ENCODE measurements around the gene ZNF333. TPM values are rescaled to one million over a fixed set of nuclear protein-coding genes. Genes with fewer than 3 reads are reported as not detected.

ZNF333 gene
- total RNA-seq, 2 donors from 2014 or later = 14.2 to 18.2 TPM

DNA sequence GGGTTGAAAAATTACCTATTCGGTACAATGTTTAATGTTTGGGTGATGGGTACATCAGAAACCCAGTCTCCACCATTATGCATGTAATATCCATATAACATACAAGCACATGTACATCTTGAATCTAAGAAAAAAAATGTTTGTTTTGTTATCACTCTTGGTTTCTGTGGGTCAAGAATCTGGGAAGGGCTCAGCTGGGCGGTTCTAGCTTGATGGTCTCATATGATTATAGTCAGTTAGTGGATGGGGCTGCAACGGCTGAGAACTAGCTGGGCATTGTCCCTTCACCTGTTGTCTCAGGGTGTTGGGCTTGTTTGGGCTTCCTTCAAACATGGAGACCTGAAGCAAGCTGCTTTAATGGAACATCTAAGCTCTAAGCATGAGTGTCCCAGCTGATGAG lies 19.9 kb upstream of the ZNF333 start:
- intact Hi-C loops (cut with DNase I) = no loop called here
- no peak for ATAC-seq
- WGBS, 2 donors = 48 to 50% methylated on average over 3 of the region's 3 CpGs

GRCh38 chr19:14670408-14670807 lies 19.4 kb upstream of the ZNF333 start:
- ATAC-seq (no peak), DNase-seq (no peak)
- WGBS, 2 donors = 30 to 52% methylated on average over 2 of the region's 2 CpGs
- intact Hi-C loops (cut with DNase I) = no loop called here
- Histone ChIP-seq H3K36me3 (replicated peaks in 1 of 2; ENCODE audit: insufficient read depth in 1 of 2, low read depth in 2 of 2) (no peaks in the 10 kb centered on the region), H3K27me3 (no peaks in the 10 kb centered on the region), H3K4me3 (no peak overlapping the region), H3K27ac (no peak overlapping the region), H3K9me3 (no peaks in the 10 kb centered on the region), H3K4me1 (no peaks in the 10 kb centered on the region)
- no peak for TF ChIP-seq POLR2A (IDR thresholded peaks at IDR 0.05)
- no peak for TF ChIP-seq CTCF (IDR thresholded peaks at IDR 0.05)

More for the DNA sequence above, 19.9 kb upstream of the ZNF333 start:
- Histone ChIP-seq H3K27me3 (no peaks in the 10 kb centered on the region), H3K4me1 (no peaks in the 10 kb centered on the region), H3K27ac (no peak overlapping the region), H3K36me3 (replicated peaks in 1 of 2; ENCODE audit: insufficient read depth in 1 of 2, low read depth in 2 of 2) (no peaks in the 10 kb centered on the region), H3K9me3 (no peaks in the 10 kb centered on the region), H3K4me3 (no peak overlapping the region)
- DNase-seq = no peak
- TF ChIP-seq POLR2A (IDR thresholded peaks at IDR 0.05) (no peak), CTCF (IDR thresholded peaks at IDR 0.05) (no peak)

- H3K9me3 ChIP-seq = no peaks in the 10 kb centered on the region
- H3K36me3 ChIP-seq (replicated peaks in 1 of 2; ENCODE audit: insufficient read depth in 1 of 2, low read depth in 2 of 2) = no peaks in the 10 kb centered on the region
- TF ChIP-seq POLR2A (IDR thresholded peaks at IDR 0.05) (no peak), CTCF (IDR thresholded peaks at IDR 0.05) (no peak)
- peak in 1 of 4 donors; percentile 19 for DNase-seq
- H3K4me3 ChIP-seq = no peak overlapping the region
- intact Hi-C loops (cut with DNase I) = no loop called here
- no peaks in the 10 kb centered on the region for H3K27me3 ChIP-seq
- H3K4me1 ChIP-seq = no peaks in the 10 kb centered on the region
- no peak overlapping the region for H3K27ac ChIP-seq
- WGBS, 2 donors = 77 to 85% methylated on average over 3 of the region's 3 CpGs
- no peak for ATAC-seq
Measured at GRCh38 chr19:14672188-14672872, 17.5 kb upstream of the ZNF333 start.

DNA sequence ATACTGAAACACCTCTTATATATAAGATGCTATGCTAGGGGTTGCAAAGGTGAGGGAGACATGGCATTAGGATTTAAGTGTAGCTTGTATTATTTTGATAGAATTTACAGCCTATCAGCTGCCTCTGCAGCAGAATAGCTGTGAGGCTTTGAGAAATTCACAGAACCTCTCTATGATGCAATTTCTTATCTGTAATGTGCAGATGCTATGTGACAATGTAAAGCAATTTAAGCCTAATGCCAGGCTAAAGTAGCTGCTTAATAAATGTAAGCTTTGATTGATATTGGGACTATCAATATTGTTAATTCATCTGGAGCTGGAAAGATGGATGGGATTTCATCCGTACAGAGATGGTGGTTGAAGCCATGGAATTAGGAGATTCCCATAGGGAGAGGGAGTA lies 16.8 kb upstream of the ZNF333 start:
- Histone ChIP-seq H3K9me3 (no peaks in the 10 kb centered on the region), H3K27ac (no peak overlapping the region), H3K36me3 (replicated peaks in 1 of 2; ENCODE audit: insufficient read depth in 1 of 2, low read depth in 2 of 2) (no peaks in the 10 kb centered on the region), H3K4me3 (no peak overlapping the region), H3K4me1 (no peaks in the 10 kb centered on the region), H3K27me3 (no peaks in the 10 kb centered on the region)
- 15 to 48% methylated on average over 1 of the region's 1 CpG for WGBS, 2 donors
- ATAC-seq = no peak
- no peak for TF ChIP-seq CTCF (IDR thresholded peaks at IDR 0.05)
- TF ChIP-seq POLR2A (IDR thresholded peaks at IDR 0.05) = no peak
- intact Hi-C loops (cut with DNase I) = no loop called here
- no peak for DNase-seq

- Histone ChIP-seq H3K4me3 (no peak within 1 kb of the TSS), H3K4me1 (no peaks in the 10 kb centered on the region), H3K27ac (no peak within 1 kb of the TSS), H3K9me3 (no peaks in the 10 kb centered on the region), H3K36me3 (replicated peaks in 1 of 2; ENCODE audit: insufficient read depth in 1 of 2, low read depth in 2 of 2) (no peaks in the 10 kb centered on the region), H3K27me3 (no peaks in the 10 kb centered on the region)
- WGBS, 2 donors = 33 to 43% methylated on average over 6 of the region's 6 CpGs
- no peak for DNase-seq
- no peak for ATAC-seq
- intact Hi-C loops (cut with DNase I) = no loop called here
- no peak for TF ChIP-seq CTCF (IDR thresholded peaks at IDR 0.05)
- TF ChIP-seq POLR2A (IDR thresholded peaks at IDR 0.05) = no peak
Measured at GRCh38 chr19:14674764-14675163, 15.1 kb upstream of the ZNF333 start, which contains the start of gene ADGRE3. Gene ADGRE3, minus strand, starts transcription at chr19:14674844. Its CDS starts 74 bp downstream, at chr19:14674770.
